Measurements from ENCODE around the gene SMAD7. TPM values are rescaled to one million over a fixed set of nuclear protein-coding genes. Genes with fewer than 3 reads are reported as not detected.

Gene SMAD7
- total RNA-seq, 4 donors from 2014 or later, result 42.9 to 100 (median 68.7) TPM

DNA sequence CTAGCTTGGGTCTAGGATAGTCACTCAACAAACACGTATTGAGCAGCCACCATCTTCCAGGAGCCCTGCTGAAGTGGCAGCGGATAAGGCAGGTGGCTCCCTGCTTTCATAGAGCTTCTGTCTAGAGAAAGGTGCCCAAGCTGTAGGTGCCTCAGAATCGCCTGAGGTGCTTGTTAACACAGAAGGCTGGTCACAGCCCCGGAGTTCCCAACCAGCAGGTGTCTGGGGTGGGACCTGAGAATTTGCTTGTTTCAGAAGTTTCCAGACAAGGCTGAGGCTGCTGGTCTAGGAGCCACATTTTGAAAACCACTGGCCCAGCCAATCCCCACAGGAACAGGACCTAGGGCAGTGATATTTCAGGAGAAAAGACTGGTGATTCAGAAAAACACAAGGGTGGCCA lies 45.3 kb upstream of the SMAD7 start:
- no peak for DNase-seq
- H3K27me3 ChIP-seq, result no peaks in the 10 kb centered on the region
- no peaks in the 10 kb centered on the region for H3K9me3 ChIP-seq
- TF ChIP-seq, protein P1, sequence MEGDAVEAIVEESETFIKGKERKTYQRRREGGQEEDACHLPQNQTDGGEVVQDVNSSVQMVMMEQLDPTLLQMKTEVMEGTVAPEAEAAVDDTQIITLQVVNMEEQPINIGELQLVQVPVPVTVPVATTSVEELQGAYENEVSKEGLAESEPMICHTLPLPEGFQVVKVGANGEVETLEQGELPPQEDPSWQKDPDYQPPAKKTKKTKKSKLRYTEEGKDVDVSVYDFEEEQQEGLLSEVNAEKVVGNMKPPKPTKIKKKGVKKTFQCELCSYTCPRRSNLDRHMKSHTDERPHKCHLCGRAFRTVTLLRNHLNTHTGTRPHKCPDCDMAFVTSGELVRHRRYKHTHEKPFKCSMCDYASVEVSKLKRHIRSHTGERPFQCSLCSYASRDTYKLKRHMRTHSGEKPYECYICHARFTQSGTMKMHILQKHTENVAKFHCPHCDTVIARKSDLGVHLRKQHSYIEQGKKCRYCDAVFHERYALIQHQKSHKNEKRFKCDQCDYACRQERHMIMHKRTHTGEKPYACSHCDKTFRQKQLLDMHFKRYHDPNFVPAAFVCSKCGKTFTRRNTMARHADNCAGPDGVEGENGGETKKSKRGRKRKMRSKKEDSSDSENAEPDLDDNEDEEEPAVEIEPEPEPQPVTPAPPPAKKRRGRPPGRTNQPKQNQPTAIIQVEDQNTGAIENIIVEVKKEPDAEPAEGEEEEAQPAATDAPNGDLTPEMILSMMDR (IDR thresholded peaks at IDR 0.05), result no peak
- TF ChIP-seq POLR2A (IDR thresholded peaks at IDR 0.05), result no peak
- peaks cover 0 to 45% (median 5%) of the 10 kb centered on the region in 4 donors for H3K4me1 ChIP-seq
- H3K4me3 ChIP-seq, result no peak overlapping the region
- no peaks in the 10 kb centered on the region for H3K36me3 ChIP-seq
- H3K27ac ChIP-seq, result peak overlapping the region in 1 of 4 donors; percentile 71

DNA sequence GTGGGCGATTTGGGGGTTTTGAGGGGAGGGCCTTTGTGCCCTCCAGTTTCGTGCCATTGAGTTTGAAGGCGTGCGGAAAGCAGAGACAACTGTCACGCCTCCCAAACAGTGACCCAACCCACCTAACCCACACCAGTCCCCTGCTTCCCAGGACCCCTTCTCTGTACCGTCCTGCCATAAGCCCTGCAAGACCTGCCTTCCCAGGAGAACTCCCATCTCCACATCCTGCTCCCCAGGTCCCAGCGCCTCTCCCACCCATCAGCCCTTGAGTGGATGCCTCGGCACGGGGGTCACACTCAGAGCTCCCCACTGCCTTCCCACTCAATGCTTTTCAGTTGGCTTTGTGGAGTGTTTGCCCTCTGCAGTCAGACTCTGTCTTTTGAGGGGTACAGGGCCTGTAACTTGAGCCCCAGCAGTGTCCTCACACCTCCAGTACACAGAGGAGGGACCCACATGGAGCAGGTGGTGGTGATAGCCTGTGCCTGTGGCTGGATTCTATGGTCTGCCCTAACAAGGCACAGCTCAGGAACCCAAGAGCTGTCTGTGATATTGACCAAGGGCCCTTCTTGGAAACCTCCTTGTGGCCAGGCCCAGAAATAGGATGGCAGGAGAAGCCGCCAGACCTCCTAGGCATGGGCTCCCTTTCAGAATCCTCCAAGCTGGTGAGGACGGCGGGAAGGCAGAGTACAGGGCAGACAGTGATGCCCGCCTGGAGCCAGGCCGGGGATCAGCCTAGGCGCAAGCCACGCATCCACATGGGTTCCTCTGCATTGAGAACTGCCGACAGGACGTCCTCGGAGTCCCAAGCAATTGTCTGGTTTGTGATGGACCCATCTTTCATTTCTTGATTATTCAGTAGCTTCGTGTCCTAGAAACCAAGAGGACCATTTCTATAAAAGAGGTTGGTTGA lies 44.4 kb upstream of the SMAD7 start:
- TF ChIP-seq, protein P1 (IDR thresholded peaks at IDR 0.05), result no peak
- TF ChIP-seq POLR2A (IDR thresholded peaks at IDR 0.05), result no peak
- H3K36me3 ChIP-seq, result no peaks in the 10 kb centered on the region
- DNase-seq, result no peak
- H3K27ac ChIP-seq, result peak overlapping the region in 1 of 4 donors; percentile 71
- H3K4me3 ChIP-seq, result no peak overlapping the region
- no peaks in the 10 kb centered on the region for H3K27me3 ChIP-seq
- peaks cover 0 to 45% (median 5%) of the 10 kb centered on the region in 4 donors for H3K4me1 ChIP-seq
- H3K9me3 ChIP-seq, result no peaks in the 10 kb centered on the region

DNA sequence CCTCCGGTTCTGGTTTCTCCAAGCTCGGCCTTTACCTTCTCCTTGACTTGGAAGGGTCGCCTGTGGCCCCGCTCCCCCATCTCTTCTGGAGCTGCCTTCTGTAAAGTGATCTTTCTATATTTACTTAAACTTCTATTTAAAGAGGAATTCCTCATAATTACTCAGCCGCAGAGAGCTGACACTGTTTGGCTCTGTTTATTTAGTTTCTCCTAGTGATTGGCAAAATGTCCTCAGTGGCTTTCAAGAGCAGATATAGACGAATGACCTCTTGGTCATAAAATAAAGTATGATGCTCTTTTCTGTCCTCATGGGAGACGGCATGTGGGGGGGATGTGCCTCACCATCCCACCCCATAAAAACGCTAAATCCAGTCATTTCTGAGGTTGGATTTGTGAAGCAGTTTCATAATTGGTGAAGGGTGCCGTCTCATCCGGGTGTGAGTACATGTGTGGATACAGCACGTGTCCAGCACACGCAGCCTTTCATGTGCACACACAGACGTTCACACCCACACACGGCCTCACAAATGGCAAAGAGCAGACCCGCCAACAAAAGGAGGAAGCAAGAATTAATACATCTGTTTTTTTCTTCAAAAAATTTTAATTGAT lies 43.4 kb upstream of the SMAD7 start:
- H3K27me3 ChIP-seq, result no peaks in the 10 kb centered on the region
- no peaks in the 10 kb centered on the region for H3K36me3 ChIP-seq
- TF ChIP-seq, protein P1 (IDR thresholded peaks at IDR 0.05), result no peak
- TF ChIP-seq POLR2A (IDR thresholded peaks at IDR 0.05), result no peak
- H3K27ac ChIP-seq, result peak overlapping the region in 2 of 4 donors; percentile 17 to 71
- no peak overlapping the region for H3K4me3 ChIP-seq
- no peak for DNase-seq
- H3K9me3 ChIP-seq, result no peaks in the 10 kb centered on the region
- peaks cover 0 to 45% (median 5%) of the 10 kb centered on the region in 4 donors for H3K4me1 ChIP-seq

DNA sequence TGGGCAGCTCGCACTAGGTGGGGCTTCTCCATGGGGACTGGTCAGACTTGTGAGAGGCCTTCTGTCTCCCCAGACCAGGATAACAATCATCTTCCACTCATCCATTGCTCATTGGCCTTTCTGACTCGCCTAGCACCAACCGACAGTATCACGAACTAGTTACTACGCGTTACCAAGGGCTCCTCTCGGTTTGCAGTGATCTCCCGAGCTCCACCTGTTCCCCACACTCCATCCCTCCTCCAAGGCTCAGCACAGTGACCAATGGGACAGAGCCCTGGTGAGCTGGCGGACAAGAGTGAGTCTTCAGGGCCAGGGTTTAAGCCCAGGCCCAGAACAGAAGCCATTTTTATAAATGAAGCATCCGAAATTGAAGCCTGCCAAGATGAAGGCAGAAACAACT lies 42.8 kb upstream of the SMAD7 start:
- H3K27ac ChIP-seq, result peak overlapping the region in 1 of 4 donors; percentile 71
- H3K4me1 ChIP-seq, result peaks cover 0 to 45% (median 5%) of the 10 kb centered on the region in 4 donors
- TF ChIP-seq, protein P1 (IDR thresholded peaks at IDR 0.05), result no peak
- TF ChIP-seq POLR2A (IDR thresholded peaks at IDR 0.05), result no peak
- DNase-seq, result no peak
- H3K4me3 ChIP-seq, result no peak overlapping the region
- no peaks in the 10 kb centered on the region for H3K9me3 ChIP-seq
- H3K36me3 ChIP-seq, result no peaks in the 10 kb centered on the region
- H3K27me3 ChIP-seq, result no peaks in the 10 kb centered on the region

DNA sequence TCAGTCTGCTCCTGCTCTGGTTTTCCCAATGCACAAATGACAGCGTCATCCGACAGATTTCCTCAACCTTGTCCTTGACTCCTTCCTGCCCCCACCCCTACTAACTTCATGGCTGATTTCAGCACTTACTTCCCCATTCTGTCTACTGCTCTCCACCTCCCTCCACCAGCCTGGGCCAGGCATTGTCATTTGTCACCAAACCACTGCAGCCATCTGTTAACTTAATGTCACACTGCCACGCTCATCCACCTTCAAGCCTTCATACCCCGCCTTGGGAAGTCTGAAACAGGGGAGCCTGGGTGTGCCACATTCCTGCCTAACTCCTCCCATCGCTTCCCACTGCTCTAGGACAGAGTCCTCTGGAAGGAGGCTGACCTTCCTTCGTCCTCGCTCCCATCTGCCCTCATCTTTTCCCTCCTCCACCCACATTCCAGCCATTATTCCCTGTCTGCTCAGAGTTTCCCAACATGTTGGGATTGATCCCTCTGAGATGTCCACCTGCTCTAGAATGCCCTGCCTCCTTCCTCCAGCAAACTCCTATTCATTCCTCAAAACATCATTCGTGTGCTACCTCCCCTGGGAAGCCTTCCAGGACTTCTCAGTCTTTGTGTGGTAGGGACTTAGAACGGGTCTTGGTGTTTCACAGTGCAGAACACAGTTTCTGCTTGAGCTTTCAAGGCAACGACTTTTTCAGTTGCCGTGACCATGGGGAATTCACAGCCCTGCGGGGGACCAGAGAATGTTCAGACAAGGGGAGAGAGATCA lies 42.2 kb upstream of the SMAD7 start:
- H3K27ac ChIP-seq, result peak overlapping the region in 2 of 4 donors; percentile 36 to 71
- no peak for TF ChIP-seq POLR2A (IDR thresholded peaks at IDR 0.05)
- TF ChIP-seq, protein P1 (IDR thresholded peaks at IDR 0.05), result no peak
- H3K4me1 ChIP-seq, result peaks cover 0 to 43% (median 5%) of the 10 kb centered on the region in 4 donors
- H3K36me3 ChIP-seq, result no peaks in the 10 kb centered on the region
- H3K4me3 ChIP-seq, result no peak overlapping the region
- peak; percentile 73 to 78 (median 74) for DNase-seq
- no peaks in the 10 kb centered on the region for H3K27me3 ChIP-seq
- H3K9me3 ChIP-seq, result no peaks in the 10 kb centered on the region
